Adrenal gland (tissue), 5 donors: Measurements from ENCODE around the gene RFXAP.

Source experiments
- CTCF ChIP-seq, 6 experiments: fragments of 450-650 bp in 4 of 6; fragments of 200-600 bp in 2 of 6; sonication (generic) in 1 of 6; IDR thresholded peaks; 1 replicate in 5 of 6; 2 replicates in 1 of 6; pipeline versions ENCODE4 v1.5.1 to v1.8.0; 2016 to 2021; ENCODE audit warnings: antibody characterized with exemption in 6 of 6, mild to moderate bottlenecking in 2 of 6, moderate library complexity in 1 of 6
- POLR2A ChIP-seq, 2 donors: fragments of 450-650 bp; IDR thresholded peaks; one replicate each; pipeline ENCODE4 v1.6.1; 2017; ENCODE audit warnings: antibody characterized with exemption in 2 of 2, mild to moderate bottlenecking in 2 of 2, moderate library complexity in 1 of 2
- donor health status: DM: no; HTN: no; CAD: no.

- TF ChIP-seq POLR2A (IDR thresholded peaks at IDR 0.05) (no peak), CTCF (IDR thresholded peaks at IDR 0.05) (no peak)
These were observed 5.8 kb upstream of the RFXAP start for GRCh38 chr13:36813225-36813624.
